Smooth muscle cell (in vitro differentiated cells): Measurements from ENCODE around the gene IL17C. TPM values are rescaled to one million over a fixed set of nuclear protein-coding genes. Genes with fewer than 3 reads are reported as not detected.
A peak's percentile ranks its signal among the peaks of the same experiment; 100 is the strongest.

Experiments
- DNase-seq: peaks from one replicate; lab custom pipeline; 2025; ENCODE audit not compliant: unreplicated experiment; lab: John Stamatoyannopoulos, UW
- H2AFZ ChIP-seq: fragments of 200-600 bp; sonication (generic); 2 replicates; pipeline ENCODE4 v1.6.0; 2016; ENCODE audit warnings: antibody characterized with exemption, low read depth, mild to moderate bottlenecking
- H3F3A ChIP-seq: fragments of 200-600 bp; sonication (generic); 2 replicates; pipeline ENCODE4 v1.6.0; 2017; ENCODE audit warnings: antibody characterized with exemption, low read depth
- H3K27ac ChIP-seq: fragments of 200-600 bp; sonication (generic); 2 replicates; pipeline ENCODE4 v1.5.1; 2016; ENCODE audit warnings: low read depth, mild to moderate bottlenecking
- H3K27me3 ChIP-seq: fragments of 200-600 bp; sonication (generic); 2 replicates; pipeline ENCODE4 v1.6.1; 2016; ENCODE audit warnings: low read depth, mild to moderate bottlenecking
- H3K36me3 ChIP-seq: fragments of 200-600 bp; sonication (generic); 2 replicates; pipeline ENCODE4 v1.5.1; 2016; ENCODE audit warnings: low read depth
- H3K4me1 ChIP-seq: fragments of 200-600 bp; sonication (generic); 2 replicates; pipeline ENCODE4 v1.5.1; 2016; ENCODE audit warnings: low read depth
- H3K4me2 ChIP-seq: fragments of 200-600 bp; sonication (generic); 2 replicates; pipeline ENCODE4 v1.6.0; 2016; ENCODE audit warnings: mild to moderate bottlenecking
- H3K4me3 ChIP-seq: fragments of 200-600 bp; sonication (generic); 2 replicates; pipeline ENCODE4 v1.5.1; 2016; ENCODE audit warnings: mild to moderate bottlenecking
- H3K79me2 ChIP-seq: fragments of 200-600 bp; sonication (generic); 2 replicates; pipeline ENCODE4 v1.6.0; 2016; ENCODE audit warnings: low read depth, mild to moderate bottlenecking
- H3K9ac ChIP-seq: fragments of 200-600 bp; sonication (generic); 2 replicates; pipeline ENCODE4 v1.6.0; 2016; ENCODE audit warnings: low read depth
- H3K9me3 ChIP-seq: fragments of 200-600 bp; sonication (generic); replicated peaks from 2 replicates; pipeline ENCODE4 v1.5.1; 2016; ENCODE audit warnings: low read depth
- H4K20me1 ChIP-seq: fragments of 200-600 bp; sonication (generic); 2 replicates; pipeline ENCODE4 v1.6.0; 2016; ENCODE audit warnings: low read depth
- WGBS: methylation state at CpG from one replicate; pipeline ENCODE4 v1.1.7; 2016; ENCODE audit warnings: low lambda C conversion rate; 5-methylcytosine and 5-hydroxymethylcytosine counted together
- polyA plus RNA-seq: library from polyadenylated mRNA; unstranded; fragments of >200 nt; fragmentation: Nextera tagmentation; extraction: Ambion mirVana; gene quantifications from 2 replicates; pipeline ENCODE4 v1.2.1, GENCODE V29; 2016
- total RNA-seq: library from RNA; depleted of rRNA; stranded (reverse); fragments of >200 nt; gene quantifications from 2 replicates; pipeline ENCODE4 v1.2.3, GENCODE V29; 2014
- TF ChIP-seq, protein P1 (sequence below): fragments of 200-600 bp; sonication (generic); IDR thresholded peaks from 2 replicates; pipeline ENCODE4 v1.5.1; 2017; ENCODE audit warnings: borderline replicate concordance, mild to moderate bottlenecking, antibody characterized with exemption; ENCODE audit not compliant: insufficient read depth, poor library complexity, severe bottlenecking

Gene IL17C
- total and polyA plus RNA-seq, 2 experiments from 2014 or later = not detected

DNA sequence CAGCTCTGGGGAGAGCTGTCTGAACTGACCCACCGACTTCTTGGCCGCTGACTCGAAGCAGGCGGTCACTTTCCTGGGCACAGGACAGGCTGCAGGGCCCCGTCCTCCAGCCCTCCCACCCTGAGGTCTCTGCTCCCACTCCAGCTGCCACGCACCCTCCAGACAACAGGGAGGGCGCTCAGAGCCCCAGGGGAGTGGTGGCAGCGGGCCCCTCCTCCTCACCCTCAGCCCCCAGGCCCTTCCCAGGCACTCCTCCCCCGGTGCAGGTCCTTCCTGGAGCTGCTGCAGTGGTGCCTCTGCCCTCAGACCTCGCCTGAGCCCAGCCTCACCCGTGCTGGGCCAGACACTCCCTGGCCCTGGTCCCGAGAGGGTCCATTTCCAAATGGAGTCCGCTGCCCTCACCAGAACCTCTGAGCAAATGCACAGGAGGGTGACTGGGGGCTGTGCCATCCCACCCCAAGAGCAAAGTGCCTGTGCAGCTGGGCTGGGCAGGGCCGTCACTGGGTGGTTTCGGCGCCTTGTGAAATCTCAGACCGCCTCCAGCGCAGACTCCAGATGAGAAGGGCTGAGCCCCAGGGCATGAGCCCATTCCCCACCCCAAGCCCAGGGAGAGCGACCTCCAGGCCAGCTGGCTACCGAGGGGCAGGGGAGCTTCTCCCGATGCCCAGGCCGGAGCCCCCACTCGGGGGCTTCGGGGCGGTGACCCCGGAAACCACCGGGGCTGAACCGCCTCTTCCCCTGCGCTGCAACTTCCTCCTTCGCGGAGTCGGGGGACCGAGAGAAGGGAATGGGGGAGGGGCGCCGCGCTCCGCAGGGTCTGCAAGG, 11.8 kb downstream of the IL17C start:
- Histone ChIP-seq H3K4me2 (peak overlapping the region; percentile 99), H3K27me3 (no peaks in the 10 kb centered on the region), H3K27ac (no peak overlapping the region), H3K9ac (peak overlapping the region; percentile 75), H3K9me3 (no peaks in the 10 kb centered on the region), H3K79me2 (no peaks in the 10 kb centered on the region), H3F3A (no peaks in the 10 kb centered on the region), H3K4me3 (peak overlapping the region; percentile 92), H3K36me3 (no peaks in the 10 kb centered on the region), H4K20me1 (peaks cover 35% of the 10 kb centered on the region), H3K4me1 (peaks cover 5% of the 10 kb centered on the region), H2AFZ (no peak overlapping the region)
- TF ChIP-seq, protein P1, sequence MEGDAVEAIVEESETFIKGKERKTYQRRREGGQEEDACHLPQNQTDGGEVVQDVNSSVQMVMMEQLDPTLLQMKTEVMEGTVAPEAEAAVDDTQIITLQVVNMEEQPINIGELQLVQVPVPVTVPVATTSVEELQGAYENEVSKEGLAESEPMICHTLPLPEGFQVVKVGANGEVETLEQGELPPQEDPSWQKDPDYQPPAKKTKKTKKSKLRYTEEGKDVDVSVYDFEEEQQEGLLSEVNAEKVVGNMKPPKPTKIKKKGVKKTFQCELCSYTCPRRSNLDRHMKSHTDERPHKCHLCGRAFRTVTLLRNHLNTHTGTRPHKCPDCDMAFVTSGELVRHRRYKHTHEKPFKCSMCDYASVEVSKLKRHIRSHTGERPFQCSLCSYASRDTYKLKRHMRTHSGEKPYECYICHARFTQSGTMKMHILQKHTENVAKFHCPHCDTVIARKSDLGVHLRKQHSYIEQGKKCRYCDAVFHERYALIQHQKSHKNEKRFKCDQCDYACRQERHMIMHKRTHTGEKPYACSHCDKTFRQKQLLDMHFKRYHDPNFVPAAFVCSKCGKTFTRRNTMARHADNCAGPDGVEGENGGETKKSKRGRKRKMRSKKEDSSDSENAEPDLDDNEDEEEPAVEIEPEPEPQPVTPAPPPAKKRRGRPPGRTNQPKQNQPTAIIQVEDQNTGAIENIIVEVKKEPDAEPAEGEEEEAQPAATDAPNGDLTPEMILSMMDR = no peak
- DNase-seq = peak; percentile 36
- WGBS = 19% methylated on average over 26 of the region's 37 CpGs

DNA sequence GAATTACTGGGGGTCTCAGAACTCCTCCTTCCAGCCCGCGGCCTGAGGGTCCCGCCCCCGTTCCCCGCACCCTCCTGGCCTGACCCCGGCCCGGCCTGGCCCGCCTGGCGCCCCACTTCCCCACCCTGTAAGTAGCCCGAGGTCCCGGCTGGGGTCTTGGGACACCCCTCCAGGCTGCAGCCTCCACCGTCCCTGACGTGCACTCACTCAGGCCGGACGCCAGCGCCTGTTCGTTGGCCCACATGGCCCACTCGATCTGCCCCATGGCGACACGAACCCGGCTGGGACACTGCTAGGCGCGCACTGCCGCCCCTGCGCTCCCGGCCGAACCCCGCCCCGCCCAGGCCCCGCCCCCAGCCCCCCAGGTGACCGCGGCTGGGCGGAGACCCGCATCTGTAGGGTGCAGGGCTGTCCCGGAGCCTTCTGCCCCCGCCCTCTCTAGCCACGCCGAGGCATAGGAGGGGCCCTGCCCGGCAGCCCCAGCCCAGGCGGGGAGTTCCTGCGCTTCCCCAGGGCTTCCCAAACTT, 12.4 kb downstream of the IL17C start, which contains the start of gene CYBA:
TSS of gene CYBA (minus strand) at position 305 of the 527 bp plus-strand sequence. CDS start at position 265, 40 bp downstream.
- H3K79me2 ChIP-seq = no peaks in the 10 kb centered on the region
- no peak within 1 kb of the TSS for H2AFZ ChIP-seq
- WGBS = 0% methylated on average over 19 of the region's 41 CpGs
- peak; percentile 55 for DNase-seq
- peaks cover 29% of the 10 kb centered on the region for H4K20me1 ChIP-seq
- H3K9me3 ChIP-seq = no peaks in the 10 kb centered on the region
- no peaks in the 10 kb centered on the region for H3F3A ChIP-seq
- H3K27ac ChIP-seq = peak within 1 kb of the TSS; percentile 9
- TF ChIP-seq, protein P1 = no peak
- H3K27me3 ChIP-seq = no peaks in the 10 kb centered on the region
- peak within 1 kb of the TSS; percentile 99 for H3K4me2 ChIP-seq
- H3K36me3 ChIP-seq = no peaks in the 10 kb centered on the region
- peak within 1 kb of the TSS; percentile 75 for H3K9ac ChIP-seq
- H3K4me3 ChIP-seq = peak within 1 kb of the TSS; percentile 92
- peaks cover 5% of the 10 kb centered on the region for H3K4me1 ChIP-seq

DNA sequence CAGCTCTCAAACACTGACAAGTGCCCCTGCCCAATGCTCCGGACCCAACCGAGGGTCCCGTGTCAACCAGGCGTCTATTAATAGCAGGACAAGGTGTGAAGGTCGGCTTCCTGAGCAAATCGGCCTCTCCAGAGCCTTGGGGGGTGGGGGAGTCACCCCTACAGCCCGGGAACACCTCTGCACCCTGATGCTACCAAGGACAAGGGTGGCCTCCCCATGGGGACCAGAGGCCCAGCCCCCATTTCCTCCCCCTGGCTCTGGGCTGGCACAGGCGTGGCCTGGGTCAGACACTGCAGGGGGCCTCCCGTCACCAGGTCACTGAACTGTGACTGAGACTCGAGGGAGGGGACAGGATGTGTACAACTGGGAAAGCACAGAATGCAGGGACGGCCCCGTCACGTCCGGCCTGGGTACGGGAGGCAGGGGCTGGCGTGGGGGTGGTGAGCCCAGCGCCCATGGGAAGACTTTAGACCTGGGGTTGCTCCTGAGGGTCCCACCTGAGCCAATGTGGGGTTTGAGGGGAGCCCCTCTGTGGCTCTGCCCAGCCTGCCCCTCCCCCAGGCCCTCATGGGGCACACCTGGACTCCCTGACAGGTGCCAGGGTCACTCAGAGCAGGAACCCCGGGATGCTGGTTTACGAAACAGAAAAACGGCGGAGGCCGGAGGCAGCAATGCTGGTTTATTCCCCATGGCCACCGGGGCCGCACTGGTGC, 13.1 kb downstream of the IL17C start:
- H2AFZ ChIP-seq = no peak overlapping the region
- H3K79me2 ChIP-seq = no peaks in the 10 kb centered on the region
- H3K9ac ChIP-seq = peak overlapping the region; percentile 75
- no peaks in the 10 kb centered on the region for H3K9me3 ChIP-seq
- no peaks in the 10 kb centered on the region for H3K27me3 ChIP-seq
- TF ChIP-seq, protein P1 = no peak
- H3K4me2 ChIP-seq = peak overlapping the region; percentile 99
- no peaks in the 10 kb centered on the region for H3F3A ChIP-seq
- peaks cover 5% of the 10 kb centered on the region for H3K4me1 ChIP-seq
- peaks cover 34% of the 10 kb centered on the region for H4K20me1 ChIP-seq
- no peak for DNase-seq
- H3K27ac ChIP-seq = peak overlapping the region; percentile 9
- peak overlapping the region; percentile 92 for H3K4me3 ChIP-seq
- no peaks in the 10 kb centered on the region for H3K36me3 ChIP-seq
- WGBS = 53% methylated on average over 24 of the region's 24 CpGs
